HepG2 (cell line): ENCODE data around the gene CHST3.

Source experiments
- NCOR1 ChIP-seq: fragments of 200-600 bp; sonication (generic); IDR thresholded peaks from 2 replicates; pipeline ENCODE4 v1.7.0; 2017; ENCODE audit warnings: antibody characterized with exemption, low read length, borderline replicate concordance
- RBM22 ChIP-seq: fragments of 200-400 bp; formaldehyde crosslinking; optimal IDR thresholded peaks from 2 replicates; pipeline ENCODE3; 2017; ENCODE audit warnings: mild to moderate bottlenecking, low read length, moderate library complexity
- ZNF672 ChIP-seq: sonication (generic); formaldehyde crosslinking; IDR thresholded peaks from 2 replicates; pipeline ENCODE4 v1.8.1; 2022; ENCODE audit warnings: missing genetic modification reagents
- TF ChIP-seq, protein P1 (sequence below): sonication (generic); formaldehyde crosslinking; IDR thresholded peaks from 2 replicates; pipeline ENCODE4 v1.4.0; 2020; ENCODE audit warnings: mild to moderate bottlenecking, missing genetic modification reagents
- TF ChIP-seq, protein P2 (sequence below): sonication (generic); formaldehyde crosslinking; IDR thresholded peaks from 2 replicates; pipeline ENCODE4 v1.5.0; 2020; ENCODE audit warnings: mild to moderate bottlenecking, missing genetic modification reagents, moderate library complexity

DNA sequence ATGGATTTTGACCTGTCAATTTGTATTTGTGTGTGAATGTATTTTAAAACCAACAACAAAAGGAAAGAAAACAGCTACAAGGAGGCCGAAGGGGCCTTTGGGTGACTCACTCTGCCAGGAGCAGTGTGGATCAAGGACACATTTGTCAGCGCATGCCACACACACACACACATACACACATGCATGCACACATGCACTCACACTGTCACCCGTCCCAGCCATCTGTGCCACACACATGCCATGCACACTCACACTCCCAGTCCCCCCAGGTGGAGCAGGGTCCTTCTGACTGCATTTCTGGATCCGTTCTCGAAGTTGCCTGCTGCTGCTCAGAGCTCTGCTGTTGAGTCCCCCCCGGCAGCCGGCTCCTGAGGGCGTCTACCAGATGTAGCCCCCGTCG, 98.2 kb downstream of the CHST3 start:
- no peak for TF ChIP-seq RBM22
- TF ChIP-seq ZNF672, result no peak
- TF ChIP-seq NCOR1, result no peak
- TF ChIP-seq, protein P1, sequence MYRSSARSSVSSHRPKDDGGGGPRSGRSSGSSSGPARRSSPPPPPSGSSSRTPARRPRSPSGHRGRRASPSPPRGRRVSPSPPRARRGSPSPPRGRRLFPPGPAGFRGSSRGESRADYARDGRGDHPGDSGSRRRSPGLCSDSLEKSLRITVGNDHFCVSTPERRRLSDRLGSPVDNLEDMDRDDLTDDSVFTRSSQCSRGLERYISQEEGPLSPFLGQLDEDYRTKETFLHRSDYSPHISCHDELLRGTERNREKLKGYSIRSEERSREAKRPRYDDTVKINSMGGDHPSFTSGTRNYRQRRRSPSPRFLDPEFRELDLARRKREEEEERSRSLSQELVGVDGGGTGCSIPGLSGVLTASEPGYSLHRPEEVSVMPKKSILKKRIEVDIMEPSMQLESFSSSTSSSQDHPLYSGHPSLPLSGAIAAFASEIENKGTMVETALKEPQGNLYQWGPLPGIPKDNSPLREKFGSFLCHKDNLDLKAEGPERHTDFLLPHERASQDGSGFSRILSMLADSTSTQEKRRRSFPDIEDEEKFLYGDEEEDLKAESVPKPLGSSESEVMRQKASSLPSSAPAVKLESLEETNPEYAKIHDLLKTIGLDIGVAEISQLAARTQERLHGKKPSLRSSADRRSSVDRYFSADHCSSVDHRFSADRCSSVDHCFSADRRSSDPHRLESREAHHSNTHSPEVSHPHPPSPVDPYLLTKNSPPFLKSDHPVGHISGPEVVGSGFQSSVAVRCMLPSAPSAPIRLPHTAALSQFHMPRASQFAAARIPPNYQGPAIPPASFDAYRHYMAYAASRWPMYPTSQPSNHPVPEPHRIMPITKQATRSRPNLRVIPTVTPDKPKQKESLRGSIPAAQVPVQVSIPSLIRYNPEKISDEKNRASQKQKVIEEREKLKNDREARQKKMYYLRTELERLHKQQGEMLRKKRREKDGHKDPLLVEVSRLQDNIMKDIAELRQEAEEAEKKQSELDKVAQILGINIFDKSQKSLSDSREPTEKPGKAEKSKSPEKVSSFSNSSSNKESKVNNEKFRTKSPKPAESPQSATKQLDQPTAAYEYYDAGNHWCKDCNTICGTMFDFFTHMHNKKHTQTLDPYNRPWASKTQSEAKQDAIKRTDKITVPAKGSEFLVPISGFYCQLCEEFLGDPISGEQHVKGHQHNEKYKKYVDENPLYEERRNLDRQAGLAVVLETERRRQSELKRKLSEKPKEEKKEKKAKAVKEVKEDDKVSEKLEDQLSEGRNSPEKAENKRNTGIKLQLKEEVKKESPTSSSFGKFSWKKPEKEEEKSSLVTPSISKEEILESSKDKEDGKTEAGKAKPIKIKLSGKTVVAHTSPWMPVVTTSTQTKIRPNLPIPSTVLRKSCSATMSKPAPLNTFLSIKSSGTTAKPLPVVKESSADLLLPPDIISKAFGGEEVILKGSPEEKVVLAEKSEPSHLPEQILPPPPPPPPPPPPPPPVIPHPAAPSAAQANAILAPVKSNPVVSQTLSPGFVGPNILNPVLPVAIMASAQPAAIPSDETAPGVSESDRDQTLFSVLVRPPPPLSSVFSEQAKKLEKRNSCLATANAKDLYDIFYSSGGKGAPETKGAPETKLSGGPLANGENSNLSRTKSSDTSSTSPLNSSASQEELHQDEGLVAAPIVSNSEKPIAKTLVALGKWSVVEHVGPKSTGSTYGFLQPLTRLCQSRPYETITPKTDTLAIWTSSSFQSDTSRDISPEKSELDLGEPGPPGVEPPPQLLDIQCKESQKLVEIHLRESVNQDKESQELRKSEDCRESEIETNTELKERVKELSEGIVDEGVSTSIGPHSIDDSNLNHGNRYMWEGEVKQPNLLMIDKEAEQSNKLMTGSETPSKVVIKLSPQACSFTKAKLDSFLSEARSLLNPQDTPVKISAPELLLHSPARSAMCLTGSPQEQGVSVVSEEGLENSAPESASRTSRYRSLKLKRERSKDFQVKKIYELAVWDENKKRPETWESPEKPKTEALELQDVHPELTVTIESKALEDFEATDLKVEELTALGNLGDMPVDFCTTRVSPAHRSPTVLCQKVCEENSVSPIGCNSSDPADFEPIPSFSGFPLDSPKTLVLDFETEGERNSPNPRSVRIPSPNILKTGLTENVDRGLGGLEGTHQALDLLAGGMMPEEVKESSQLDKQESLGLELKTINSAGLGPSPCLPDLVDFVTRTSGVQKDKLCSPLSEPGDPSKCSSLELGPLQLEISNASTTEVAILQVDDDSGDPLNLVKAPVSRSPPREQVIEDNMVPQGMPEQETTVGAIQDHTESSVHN (CRISPR knock-in tag), result no peak
- TF ChIP-seq, protein P2, sequence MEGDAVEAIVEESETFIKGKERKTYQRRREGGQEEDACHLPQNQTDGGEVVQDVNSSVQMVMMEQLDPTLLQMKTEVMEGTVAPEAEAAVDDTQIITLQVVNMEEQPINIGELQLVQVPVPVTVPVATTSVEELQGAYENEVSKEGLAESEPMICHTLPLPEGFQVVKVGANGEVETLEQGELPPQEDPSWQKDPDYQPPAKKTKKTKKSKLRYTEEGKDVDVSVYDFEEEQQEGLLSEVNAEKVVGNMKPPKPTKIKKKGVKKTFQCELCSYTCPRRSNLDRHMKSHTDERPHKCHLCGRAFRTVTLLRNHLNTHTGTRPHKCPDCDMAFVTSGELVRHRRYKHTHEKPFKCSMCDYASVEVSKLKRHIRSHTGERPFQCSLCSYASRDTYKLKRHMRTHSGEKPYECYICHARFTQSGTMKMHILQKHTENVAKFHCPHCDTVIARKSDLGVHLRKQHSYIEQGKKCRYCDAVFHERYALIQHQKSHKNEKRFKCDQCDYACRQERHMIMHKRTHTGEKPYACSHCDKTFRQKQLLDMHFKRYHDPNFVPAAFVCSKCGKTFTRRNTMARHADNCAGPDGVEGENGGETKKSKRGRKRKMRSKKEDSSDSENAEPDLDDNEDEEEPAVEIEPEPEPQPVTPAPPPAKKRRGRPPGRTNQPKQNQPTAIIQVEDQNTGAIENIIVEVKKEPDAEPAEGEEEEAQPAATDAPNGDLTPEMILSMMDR (CRISPR knock-in tag), result no peak
